ENCODE measurements around the gene SARNP.

DNA sequence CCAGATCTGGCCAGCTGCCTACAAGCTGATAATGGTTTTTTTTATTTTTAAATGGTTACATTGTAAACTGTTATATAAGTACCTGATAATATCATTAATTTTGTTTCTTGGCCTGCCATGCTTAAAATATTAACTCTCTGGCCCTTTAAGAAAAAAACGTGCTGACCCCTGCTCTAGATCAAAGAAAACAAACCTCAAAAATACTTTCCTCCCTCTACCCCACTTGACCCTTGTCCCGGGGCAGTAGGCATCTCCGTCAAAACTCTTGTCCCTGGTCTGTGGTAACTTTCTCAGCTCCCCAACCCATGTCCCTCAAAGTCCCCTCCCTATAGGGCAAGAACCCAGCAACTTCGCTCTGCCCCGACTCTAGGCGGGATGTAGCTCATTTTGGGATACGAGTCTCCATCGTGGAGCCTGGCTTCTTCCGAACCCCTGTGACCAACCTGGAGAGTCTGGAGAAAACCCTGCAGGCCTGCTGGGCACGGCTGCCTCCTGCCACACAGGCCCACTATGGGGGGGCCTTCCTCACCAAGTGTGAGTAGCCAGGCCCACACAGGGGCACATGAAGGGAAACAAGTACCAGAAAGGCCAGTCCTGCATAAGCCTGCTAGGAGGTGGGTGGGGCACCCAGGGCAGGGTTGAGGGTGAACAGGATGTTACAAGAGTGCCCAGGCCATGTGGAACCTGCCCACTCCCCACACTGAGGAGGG lies 93.9 kb downstream of the SARNP start:
- TF ChIP-seq CTCF (IDR thresholded peaks at IDR 0.05) (no peak), BCL3 (IDR thresholded peaks at IDR 0.05) (no peak), MAFK (IDR thresholded peaks at IDR 0.05; ENCODE audit: partially characterized antibody) (no peak), EP300 (IDR thresholded peaks at IDR 0.05) (no peak)
- TF ChIP-seq, protein P1, sequence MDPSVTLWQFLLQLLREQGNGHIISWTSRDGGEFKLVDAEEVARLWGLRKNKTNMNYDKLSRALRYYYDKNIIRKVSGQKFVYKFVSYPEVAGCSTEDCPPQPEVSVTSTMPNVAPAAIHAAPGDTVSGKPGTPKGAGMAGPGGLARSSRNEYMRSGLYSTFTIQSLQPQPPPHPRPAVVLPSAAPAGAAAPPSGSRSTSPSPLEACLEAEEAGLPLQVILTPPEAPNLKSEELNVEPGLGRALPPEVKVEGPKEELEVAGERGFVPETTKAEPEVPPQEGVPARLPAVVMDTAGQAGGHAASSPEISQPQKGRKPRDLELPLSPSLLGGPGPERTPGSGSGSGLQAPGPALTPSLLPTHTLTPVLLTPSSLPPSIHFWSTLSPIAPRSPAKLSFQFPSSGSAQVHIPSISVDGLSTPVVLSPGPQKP (IDR thresholded peaks at IDR 0.05; ENCODE audit: low read depth, low read length): no peak
